SW480 (cell line): ENCODE measurements around the gene SLC38A8.
A peak's percentile ranks its signal among the peaks of the same experiment; 100 is the strongest.

Experiments
- DNase-seq: peaks from one replicate; pipeline ENCODE4 v3.0.0-alpha.2; 2016; ENCODE audit warnings: low spot score

SLC38A8 gene

GRCh38 chr16:84048871-84049270 lies 6.3 kb upstream of the SLC38A8 start:
- no peak for DNase-seq

GRCh38 chr16:84048270-84048669 lies 5.7 kb upstream of the SLC38A8 start:
- DNase-seq, result peak; percentile 24

- no peak for DNase-seq
These were observed 5.0 kb upstream of the SLC38A8 start for GRCh38 chr16:84047626-84048025.

GRCh38 chr16:84047206-84047605 lies 4.6 kb upstream of the SLC38A8 start:
- DNase-seq, result no peak

- no peak for DNase-seq
These were observed 3.3 kb upstream of the SLC38A8 start for GRCh38 chr16:84045818-84046470.

- DNase-seq, result no peak
These were observed 2.6 kb upstream of the SLC38A8 start for GRCh38 chr16:84045001-84045817.

GRCh38 chr16:84044118-84044488 lies 1.5 kb upstream of the SLC38A8 start:
- DNase-seq, result peak; percentile 46

GRCh38 chr16:84043486-84044117 lies 1.0 kb upstream of the SLC38A8 start:
- peak; percentile 82 for DNase-seq

GRCh38 chr16:84042879-84043485 lies 387 bp upstream of the SLC38A8 start:
- peak; percentile 58 for DNase-seq

- DNase-seq, result no peak
These were observed 714 bp downstream of the SLC38A8 start for GRCh38 chr16:84041881-84042280.

GRCh38 chr16:84040823-84041820 lies 1.5 kb downstream of the SLC38A8 start:
- DNase-seq, result no peak

- no peak for DNase-seq
These were observed 2.3 kb downstream of the SLC38A8 start for GRCh38 chr16:84040226-84040822.

GRCh38 chr16:84039696-84040095 lies 2.9 kb downstream of the SLC38A8 start:
- DNase-seq, result no peak

- DNase-seq, result no peak
These were observed 4.1 kb downstream of the SLC38A8 start for GRCh38 chr16:84038469-84038868.

- no peak for DNase-seq
These were observed 5.6 kb downstream of the SLC38A8 start for GRCh38 chr16:84036982-84037425.

- DNase-seq, result no peak
These were observed 6.5 kb downstream of the SLC38A8 start for GRCh38 chr16:84036131-84036530.

GRCh38 chr16:84034516-84034915 lies 8.1 kb downstream of the SLC38A8 start:
- DNase-seq, result no peak

- no peak for DNase-seq
These were observed 9.1 kb downstream of the SLC38A8 start for GRCh38 chr16:84033251-84034195.

- DNase-seq, result no peak
These were observed 10.0 kb downstream of the SLC38A8 start for GRCh38 chr16:84032458-84033178.
